ENCODE measurements around the gene AK8.

Gene AK8

DNA sequence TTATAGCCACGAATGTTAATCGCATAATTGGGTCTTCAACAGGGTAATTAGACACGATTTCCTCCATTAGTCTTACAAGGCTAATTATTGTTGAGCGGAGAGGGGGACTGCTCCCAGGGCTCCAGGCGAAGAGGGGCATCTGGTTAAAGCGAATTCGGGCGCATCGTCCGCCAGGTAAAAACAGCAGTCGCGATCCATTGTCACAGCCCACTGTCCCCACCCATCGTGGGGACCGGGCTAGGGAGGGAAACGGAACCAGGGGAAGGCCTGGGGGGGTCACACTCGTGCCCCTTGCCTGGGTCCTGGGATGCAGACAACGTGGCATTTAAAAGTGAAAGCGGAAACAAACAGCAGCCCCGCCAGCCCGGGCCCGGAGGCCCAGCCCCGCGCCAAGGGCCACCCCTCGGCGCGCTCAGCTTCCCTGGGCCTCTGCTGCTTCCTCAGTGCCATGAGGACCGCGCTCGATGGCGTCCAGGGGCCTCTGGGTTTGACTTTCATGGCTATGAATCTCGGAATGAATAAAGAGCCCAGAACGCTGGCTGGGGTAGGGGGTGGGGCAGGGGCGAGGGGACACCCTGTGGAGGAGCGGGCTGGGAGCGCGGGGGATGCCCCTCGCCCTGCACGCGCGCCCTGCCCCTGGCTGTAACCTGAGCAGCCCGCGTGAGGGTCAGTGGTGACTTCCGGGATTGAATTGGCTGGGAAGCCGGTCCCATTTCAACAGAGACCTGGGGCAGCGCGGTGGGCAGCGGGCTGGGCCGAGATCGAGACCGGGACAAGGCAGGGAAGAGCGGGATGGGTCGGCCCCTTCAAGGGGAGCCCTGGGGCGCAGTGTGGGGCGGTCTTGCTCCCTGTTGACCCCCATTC is 107.9 kb downstream of the AK8 start:
- peak; percentile 67 to 69 for DNase-seq

DNA sequence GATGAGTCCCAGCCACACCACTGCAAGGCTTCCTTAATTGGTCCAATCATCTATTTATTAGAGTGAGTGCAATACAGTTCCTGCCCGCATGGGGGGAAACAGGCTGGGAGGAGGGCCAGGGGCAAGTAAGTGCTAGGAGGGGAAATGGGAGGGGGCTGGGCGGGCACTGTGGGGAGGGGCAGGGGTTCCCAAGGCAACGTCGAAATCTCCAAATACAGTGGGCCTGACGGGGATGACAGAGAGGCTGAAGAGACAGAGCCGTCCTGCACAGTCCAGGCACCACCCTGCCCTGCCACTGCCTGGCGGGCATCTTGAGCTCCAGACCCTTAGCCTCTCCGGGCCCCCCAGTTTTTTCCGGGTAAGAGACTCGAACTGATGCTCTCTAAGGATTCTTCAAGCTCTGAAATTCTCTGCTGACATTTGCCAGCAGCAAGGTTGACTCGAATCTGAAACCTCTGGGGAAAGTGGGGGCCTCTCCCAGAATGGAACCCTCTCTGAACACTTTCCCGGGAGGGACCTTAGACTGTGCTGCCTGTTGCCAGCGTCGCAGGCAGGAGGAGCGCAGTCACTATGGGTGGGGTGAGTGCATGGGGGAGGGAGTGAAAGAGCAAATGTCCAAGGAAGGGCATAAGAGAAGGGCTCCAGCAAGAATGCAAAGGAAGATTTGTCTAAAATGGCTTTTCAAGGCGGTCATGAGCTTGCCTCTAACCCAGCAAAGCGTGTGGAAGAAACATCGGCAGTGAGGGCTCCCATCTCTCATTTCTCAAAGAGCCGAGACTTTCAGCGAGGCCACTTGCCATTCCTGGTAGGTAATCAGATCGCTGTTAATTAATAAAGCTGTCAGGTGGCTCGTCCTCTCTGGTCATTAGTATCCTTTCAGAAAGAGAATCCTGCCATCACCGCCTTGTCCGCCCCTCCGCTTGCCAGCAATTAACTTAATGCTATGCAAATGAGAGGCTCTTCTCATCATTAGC is 108.9 kb downstream of the AK8 start:
- DNase-seq = peak; percentile 42 to 61

DNA sequence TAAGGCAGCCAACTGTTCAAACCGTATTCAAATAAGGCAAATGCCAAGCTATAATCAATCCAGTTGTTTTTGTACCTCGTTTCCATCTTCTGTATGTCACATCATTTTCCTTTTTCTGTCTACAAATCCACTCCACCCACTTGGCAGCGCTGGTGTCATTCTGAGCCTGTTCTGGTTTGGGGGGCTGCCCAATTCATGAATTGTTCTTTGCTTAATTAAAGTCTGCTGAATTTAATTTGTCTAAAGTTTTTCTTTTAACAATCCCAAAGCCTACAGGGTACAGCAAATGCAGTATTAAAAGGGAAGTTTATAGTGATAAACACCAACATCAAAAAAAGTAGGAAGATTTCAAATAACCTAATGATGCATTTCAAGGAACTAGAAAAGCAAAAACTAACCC is 114.5 kb downstream of the AK8 start:
- no peak for DNase-seq

DNA sequence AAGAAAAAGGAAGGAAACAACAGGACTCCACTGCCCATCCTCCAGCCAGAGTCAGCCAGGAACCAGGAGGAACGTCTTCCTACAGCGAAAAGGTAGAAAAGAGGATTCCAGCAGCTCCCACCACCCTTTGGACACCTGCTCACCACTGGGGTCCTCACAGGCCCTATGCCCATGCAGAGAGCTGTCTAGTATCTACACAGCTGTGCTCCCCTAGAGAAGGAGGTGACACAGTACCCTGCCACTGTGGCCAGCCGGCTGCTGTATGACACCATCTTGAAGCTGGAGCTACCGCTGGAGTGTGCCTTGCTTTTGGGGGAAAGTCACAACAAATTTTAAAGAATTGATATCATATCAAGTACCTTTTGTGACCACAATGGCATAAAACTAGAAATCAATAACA is 115.2 kb downstream of the AK8 start:
- no peak for DNase-seq

DNA sequence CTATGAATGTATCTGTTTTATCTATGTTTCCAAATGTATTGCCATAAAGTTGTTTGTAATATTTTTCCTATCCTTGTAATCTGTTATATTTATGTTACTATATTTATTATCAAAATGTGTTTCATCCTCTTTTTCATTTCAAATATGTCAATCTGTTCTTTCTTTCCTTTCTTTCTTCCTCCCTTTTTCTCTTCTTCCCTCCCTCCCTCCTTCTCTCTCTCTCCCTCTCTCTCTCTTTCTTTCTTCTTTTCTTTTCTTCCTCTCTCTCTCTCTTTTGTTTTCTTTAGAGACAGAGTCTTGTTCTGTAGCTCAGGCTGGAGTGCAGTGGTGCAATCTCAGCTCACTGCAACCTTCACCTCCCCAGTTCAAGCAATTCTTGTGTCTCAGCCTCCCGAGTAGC is 116.5 kb downstream of the AK8 start:
- DNase-seq = no peak

DNA sequence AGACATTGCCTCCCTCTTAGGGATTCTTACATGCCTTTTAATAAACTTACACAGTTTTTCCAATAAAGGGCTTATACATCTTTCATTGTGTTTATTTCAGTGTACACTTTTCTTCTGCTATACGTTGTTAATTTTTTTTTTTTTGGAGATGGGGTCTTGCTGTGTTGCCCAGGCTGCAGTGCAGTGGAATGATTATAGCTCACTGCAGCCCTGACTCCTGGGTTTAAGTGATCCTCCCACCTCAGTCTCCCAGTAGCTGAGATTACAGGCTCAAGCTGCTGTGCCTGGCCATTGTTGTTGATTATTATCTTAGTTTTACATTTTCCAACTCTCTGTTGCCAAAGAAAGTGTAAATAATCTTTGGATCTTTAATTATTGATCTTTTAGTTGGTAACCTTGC is 118.0 kb downstream of the AK8 start:
- no peak for DNase-seq

DNA sequence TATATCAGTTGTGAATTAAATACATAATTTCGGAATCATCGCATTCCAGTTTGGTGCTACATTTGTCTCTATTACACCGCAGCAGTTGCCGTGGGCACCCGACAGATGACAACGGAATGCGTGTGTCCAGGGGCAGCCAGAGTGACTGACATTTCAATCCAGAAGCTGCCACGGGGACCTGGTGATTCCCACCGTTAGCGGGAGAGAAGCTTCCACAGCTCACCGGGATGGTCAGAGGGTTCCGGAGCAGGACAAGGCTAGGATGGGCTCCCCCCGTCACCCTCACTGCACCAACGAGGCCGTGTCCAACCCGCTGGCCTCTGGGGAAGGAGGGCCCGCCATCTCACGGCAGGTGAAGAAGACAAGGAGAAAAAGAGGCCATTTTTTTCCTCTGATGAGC is 121.1 kb downstream of the AK8 start:
- DNase-seq = no peak

DNA sequence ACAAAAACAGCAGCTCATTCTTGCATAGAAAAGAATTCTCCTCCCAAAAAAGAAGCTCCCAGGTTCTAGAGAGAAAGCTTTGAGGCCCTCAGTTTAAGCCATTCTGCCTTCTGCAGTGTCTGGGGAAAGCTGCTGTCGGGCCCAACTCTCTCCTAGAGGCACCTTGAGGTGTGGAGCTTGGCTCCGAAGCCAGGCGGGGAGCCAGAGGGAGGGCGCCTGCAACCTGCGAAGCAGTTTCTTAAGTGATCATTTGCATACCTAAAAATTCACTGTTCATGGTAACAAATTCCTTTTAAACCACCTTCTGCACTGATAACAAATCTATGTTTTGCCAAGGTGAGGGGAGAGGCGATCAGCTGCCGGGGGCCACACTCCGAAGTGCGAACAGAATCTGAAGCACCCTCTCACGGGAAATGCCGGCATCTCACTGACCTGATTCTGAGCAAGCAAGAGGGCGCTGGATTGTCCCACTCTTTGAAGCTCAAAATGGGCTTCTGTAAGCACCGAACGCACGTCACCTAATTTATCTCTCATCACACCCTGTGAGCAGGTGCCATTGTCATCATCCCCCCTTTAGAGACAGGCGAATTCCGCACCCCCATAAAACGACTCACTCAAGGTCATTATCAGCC is 121.8 kb downstream of the AK8 start:
- DNase-seq = no peak

DNA sequence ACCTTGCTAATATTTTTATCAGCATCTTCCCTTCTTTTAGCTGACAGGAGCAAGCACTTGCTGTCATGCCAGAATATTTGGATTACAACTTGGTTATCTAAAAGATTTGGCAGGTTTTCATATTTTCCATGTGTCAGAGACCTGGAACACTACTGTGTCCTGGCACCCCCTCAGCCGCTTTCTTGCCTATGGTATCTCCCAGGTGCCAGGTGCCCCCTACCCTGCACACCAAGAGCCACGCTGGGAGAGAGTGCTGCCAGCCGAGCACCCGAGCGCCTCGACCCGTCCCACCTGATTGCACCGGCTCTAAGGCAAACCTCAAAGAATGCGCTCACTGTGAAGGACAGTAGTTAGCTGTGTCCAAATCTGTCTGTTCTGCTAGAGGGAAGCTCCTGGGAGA is 123.0 kb downstream of the AK8 start:
- DNase-seq = no peak

DNA sequence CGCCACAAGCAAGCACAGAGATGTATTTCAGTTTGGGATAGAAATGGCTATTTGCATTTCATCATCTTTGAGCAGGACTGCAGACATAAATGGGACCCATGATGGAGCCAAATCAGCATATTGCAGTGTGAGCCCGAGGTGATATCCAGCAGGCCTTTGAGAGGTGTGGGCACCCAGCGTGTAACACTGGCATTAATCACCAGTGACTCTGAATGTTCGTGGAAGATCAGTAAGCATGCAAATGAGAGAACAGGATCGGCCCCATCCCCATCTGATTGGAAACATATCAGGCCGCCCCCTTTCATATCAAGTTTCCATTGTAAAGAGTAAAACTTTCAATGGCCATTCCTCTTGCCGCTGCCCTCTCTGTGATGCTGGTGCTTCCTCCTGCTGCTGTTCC is 123.8 kb downstream of the AK8 start:
- no peak for DNase-seq

DNA sequence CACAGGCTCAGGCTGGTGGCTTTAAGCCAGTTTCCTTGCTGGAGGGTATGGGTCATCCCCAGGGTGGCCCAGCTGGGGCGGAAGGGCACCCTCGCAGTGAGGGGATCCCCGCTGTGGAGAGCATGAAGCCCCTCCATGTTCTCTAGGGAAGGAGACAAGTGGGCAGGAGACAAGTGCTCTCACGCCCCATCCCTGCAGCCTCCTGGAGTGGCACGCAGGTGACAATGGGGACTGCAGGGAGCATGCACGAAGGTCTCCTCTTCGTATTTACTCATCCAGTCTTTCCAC is 124.5 kb downstream of the AK8 start:
- no peak for DNase-seq

DNA sequence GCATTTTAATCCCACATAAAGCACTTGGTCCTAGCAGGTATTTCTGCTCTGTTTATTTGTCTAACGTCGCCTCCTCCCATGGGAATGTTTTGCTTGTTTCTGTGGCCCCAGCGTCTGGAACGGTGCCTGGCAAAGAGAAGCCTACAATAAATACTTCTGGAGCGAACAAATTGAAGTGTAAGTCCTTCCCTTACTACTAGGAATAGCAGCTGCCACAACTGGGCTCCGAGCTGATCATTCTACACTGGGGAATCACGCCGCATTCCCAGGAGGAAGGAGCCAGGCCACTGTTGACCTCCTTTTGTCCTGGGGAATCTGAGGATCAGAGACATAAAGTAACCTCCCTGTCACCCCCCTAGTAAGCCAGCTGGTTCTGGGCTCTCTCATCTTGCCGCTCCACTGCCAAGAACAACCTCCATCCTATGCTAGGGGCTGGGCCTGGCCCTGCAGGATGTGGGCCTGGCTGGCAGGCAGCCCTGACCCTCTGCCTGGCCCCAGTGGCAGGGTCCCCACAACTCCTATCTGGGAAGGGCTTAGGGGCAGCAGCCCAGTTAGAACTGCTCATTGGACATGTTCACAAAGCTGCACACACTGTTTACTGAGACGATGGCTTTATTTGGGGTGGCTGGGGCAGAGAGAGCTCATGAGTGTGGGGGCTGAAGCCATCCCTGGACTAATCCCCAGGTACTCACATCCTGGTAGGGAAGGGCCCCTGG is 125.0 kb downstream of the AK8 start:
- DNase-seq = no peak

DNA sequence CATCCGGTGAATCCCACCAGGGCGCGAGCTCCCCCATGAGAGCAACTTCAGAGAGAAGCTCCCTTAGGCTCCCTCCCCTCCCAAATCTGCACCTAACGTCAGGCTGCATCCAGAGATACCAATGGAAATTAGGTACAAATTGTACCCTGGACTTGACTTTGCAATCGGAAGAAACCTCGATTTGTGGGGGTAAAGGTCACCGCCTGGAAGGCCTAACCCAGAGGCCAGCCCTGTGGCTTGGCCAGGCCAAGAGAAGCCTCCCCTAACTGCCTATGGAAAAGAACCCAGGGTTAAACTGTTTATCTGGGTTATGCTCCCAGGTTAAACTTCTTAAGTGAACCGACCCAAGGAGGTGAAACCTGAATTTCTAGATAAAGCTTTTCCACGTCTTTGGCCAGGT is 127.4 kb downstream of the AK8 start:
- no peak for DNase-seq

DNA sequence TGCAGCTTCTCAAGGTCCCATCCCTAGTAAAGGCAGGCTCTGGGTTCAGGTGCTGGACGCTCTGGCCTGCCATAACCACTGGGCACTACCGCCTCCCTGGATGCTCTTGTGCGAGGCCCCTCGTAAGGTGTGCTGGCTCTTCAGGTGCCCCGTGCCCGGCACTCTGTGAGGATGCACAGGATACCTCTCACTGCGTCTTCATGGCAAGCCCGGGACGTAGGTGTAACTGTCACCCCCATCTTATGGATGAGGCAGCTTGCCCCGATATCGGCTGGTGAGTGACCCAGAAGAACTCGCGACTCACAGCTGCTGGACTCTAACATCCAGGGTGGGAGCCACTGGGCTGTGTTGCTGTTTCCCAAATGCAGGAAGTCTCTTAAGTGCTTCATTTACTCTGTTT is 128.8 kb downstream of the AK8 start:
- no peak for DNase-seq

DNA sequence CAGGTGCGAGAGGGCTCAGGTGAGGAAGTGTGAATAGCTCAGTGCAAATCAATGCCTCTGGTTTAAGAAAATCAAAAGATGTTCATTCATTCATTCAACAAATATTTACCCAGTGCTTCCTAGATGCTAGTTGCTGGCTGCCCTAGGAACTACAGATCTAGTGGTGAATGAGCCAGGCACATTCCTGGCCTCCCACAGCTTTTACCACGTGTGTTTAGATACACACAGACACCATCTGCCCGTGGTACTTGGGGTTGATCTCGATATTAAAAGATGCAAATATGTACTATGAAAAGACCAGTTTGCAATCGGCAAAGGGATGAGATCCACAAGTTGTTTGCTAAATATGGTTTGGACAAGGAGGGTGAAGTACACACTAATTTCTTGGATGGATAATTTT is 129.6 kb downstream of the AK8 start:
- no peak for DNase-seq

DNA sequence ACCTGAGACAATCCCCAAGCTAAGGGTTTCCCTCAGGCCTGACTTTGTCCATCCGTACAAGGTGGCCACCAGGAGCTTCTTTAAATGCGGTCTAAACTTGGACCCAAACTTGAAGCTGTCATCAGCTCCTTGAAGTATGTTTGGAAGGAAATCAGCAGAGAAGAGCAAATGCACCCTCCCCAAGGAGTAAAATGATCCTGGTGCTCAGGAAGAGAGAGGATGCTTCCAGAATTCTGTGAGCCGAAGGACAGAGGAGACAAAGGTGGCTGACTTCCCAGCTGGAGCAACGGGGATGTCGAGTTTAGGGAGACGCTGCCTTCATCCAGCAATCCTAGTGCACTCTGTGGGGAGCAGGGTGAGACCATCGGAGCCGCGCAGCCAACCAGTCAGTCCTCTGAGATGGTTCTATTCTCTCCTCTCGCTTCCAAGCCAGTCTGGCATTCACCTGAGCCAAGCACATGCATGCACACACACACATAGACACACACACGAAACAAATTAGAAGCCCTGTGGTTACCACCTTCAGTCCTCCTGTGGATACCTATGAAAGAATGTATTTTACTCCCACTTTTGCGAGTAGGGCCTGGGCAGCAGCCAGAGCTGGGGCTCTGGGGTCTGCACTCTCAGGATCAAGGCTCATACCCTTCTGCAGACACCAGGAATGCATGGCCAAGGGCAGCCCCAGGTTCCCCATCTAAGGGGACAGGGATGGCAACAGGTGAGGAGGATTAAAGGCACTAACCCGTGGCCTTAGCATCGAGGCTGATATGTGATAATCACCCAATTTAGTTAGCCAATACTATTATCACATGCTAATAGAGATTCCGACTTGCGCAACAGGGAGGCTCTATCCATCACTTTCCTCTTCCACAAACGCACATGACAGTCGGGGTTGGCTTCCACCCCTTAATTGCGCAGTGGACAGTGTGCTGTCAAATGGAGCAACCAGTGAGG is 132.1 kb downstream of the AK8 start:
- no peak for DNase-seq

DNA sequence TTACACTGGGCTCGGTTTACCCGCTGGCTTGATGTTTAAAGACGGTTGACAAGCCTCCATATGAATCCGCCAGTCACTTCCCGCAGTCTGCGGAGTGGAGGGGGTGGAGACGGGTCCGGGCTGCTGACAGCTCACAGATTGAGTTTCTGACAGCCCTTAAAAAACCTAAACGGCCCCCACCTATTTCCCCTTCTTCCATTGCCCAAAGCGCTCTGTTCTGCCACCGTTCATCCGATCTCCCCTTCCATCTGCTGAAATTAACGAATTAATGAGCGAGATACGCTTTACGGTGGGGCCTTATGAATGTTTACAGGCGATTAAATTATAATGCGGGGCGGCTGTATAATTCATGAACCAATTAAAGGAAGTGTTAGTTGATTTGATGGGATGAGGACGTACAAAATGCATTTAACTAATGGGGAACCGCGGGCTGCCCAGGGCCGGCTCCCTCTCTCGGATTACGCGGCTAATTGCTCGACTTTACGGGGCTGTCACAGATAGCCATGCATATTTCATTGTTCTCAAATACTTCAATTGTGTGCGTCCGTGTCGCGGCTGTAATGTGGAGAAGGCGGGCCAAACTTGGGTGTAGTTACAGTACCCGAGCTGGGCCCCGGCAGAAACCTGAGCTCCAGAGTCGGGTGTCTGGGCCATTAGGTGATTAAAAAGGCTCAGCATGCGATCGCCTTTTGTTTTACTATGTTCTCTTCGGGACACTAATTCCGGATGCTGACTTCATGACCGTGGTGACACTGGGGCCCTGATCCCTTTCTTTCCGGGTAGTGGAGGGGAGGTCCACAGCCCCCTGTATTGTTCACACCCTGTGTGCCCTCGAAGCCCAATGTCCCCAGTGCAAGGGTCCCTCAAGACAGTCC is 133.0 kb downstream of the AK8 start:
- no peak for DNase-seq

DNA sequence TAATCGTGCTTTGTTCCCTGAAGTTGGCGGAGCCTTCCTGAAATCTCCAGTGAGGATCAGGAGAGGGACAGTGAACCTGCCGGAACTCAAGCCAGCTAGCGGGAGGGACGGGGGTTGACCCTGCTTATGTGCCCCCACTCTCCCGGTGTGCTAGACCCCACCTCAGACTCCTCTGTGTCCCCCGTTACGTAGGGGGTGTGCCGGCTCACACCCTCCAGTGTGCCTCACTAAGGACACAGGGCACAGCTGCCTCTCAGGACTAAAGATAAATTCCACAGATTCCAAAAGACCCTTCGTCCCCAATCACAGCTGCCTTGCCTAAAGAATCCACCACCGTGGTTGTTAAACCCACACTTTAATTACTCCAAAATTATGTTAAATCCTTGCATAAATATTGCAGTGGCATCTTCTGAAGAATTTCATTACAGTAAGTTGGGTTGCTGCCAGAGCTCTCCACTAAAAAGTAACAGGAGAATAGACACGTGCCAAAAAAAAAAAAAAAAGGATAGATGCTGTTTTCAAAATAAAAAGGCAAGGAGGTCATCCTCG is 134.1 kb downstream of the AK8 start:
- DNase-seq = no peak

DNA sequence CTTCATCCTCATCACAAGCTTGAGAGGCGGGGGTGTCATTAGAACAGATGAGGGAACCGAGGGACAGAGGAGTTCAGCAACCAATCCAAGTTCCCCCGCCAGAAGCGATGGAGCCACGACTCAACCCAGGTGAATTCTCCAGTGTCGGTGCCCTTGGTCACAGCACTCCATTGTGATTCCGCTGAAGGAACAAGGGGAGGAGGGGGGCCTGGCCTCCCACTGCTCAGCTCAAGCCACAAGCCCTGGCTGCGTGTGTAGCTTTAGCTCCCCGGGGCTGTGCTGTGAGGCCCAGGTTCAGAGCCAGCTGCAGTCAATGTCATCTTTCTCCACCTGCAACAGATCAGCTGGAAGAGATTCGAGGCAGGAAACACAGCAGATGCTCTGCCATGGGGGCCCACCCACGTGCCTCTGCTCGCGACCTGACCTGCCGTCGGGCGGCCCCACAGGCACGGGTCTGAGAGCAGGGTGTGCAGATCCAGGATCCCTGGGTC is 135.2 kb downstream of the AK8 start:
- DNase-seq = no peak
